Measurements from ENCODE around the gene ZNF10. TPM values are rescaled to one million over a fixed set of nuclear protein-coding genes. Genes with fewer than 3 reads are reported as not detected.

The ZNF10 gene
- total and polyA plus RNA-seq, 2 of the 4 experiments (the other 2 are of a cell fraction) = 4.1 to 6.1 TPM

DNA sequence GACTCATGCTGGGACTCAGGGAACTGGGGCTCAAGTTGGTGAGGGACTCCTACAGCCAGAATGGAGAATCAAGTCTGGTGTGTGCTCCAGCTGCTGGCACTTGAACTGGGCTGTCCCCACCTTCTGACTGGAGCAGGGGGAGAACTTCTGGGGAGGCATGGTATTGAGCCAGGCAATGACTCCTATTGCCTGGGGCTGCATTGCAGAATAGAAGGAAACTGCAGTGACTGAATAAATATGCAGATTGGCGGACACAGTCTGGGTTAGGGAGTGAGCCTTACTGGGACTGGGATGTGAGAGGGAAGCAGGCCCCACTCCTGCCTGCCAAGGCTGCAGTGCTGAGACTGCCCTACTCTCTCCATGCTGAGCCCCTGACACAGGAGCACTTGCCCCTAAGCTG, 42.1 kb downstream of the ZNF10 start:
- Histone ChIP-seq H4K20me1 (ENCODE audit: insufficient read depth, low read length) (no peaks in the 10 kb centered on the region), H3K9ac (ENCODE audit: low read depth, low read length) (no peak overlapping the region), H3K4me1 (ENCODE audit: control insufficient read depth, insufficient read depth, low read length) (no peaks in the 10 kb centered on the region), H3K9me3 (ENCODE audit: control insufficient read depth, insufficient read depth, low read length) (peaks cover 26% of the 10 kb centered on the region), H4K8ac (ENCODE audit: low read depth in 2 of 2, low read length in 2 of 2) (no peak overlapping the region), H4K5ac (ENCODE audit: low read depth, low read length) (no peak overlapping the region), H2AK5ac (ENCODE audit: low read depth, low read length) (no peak overlapping the region), H2BK5ac (ENCODE audit: low read depth, low read length, poor library complexity, severe bottlenecking) (no peak overlapping the region), H3K23ac (ENCODE audit: low read depth, low read length) (no peak overlapping the region), H3K79me1 (ENCODE audit: low read depth in 1 of 2, low read length in 2 of 2) (no peaks in the 10 kb centered on the region), H3K27ac (ENCODE audit: insufficient read depth, low read length) (no peak overlapping the region), H3K4me3 (ENCODE audit: insufficient read depth, low read depth, low read length) (no peak overlapping the region), H2BK120ac (ENCODE audit: low read depth, low read length) (no peak overlapping the region), H3K4me2 (ENCODE audit: low read depth, low read length) (no peak overlapping the region), H3K27me3 (ENCODE audit: control insufficient read depth, insufficient read depth, low read length) (no peaks in the 10 kb centered on the region), H2AK9ac (replicated peaks; ENCODE audit: low read depth, low read length, poor library complexity) (no peak overlapping the region), H4K91ac (ENCODE audit: insufficient read depth, low read depth, low read length) (no peak overlapping the region), H3K36me3 (ENCODE audit: control insufficient read depth, insufficient read depth, low read length) (no peaks in the 10 kb centered on the region), H2BK20ac (ENCODE audit: low read depth, low read length) (no peak overlapping the region), H3K4ac (ENCODE audit: low read depth, low read length) (no peak overlapping the region), H3K9me1 (ENCODE audit: insufficient read depth, low read length) (no peaks in the 10 kb centered on the region), H2BK15ac (ENCODE audit: low read depth, low read length) (no peak overlapping the region), H3K56ac (ENCODE audit: extremely low read depth, insufficient read depth, low read length) (no peak overlapping the region), H2AFZ (replicated peaks; ENCODE audit: low read length, poor library complexity) (peak overlapping the region; percentile 21), H3K14ac (replicated peaks; ENCODE audit: low read depth, low read length) (no peak overlapping the region), H3K18ac (ENCODE audit: low read depth, low read length) (no peak overlapping the region)
- intact Hi-C loops (cut with micrococcal nuclease) (no loop called here), dilution Hi-C loops (cut with HindIII; ENCODE audit: low sequenced_read_pairs, unreplicated experiment) (no loop called here), in situ Hi-C loops (cut with MboI; ENCODE audit: low sequenced_read_pairs) (no loop called here)
- ChIA-PET CTCF (no interaction called here), POLR2A (ENCODE audit: unreplicated experiment) (no interaction called here)
- no TSS peak for BruUV-seq (replicated peaks)
- no peak for DNase-seq
- ATAC-seq (ENCODE audit: low read depth) = no peak
- no CpG with 5 or more reads among the region's 1 CpG for WGBS, 2 experiments (ENCODE audit: extremely low coverage in 2 of 2, insufficient read length in 1 of 2)
- TF ChIP-seq CHD1 (IDR thresholded peaks at IDR 0.05; ENCODE audit: low read depth, low read length) = no peak
- no peak for TF ChIP-seq FOS (IDR thresholded peaks at IDR 0.05; ENCODE audit: low read depth, low read length)
- no peak for TF ChIP-seq RFX5 (IDR thresholded peaks at IDR 0.05; ENCODE audit: low read depth, low read length)
- TF ChIP-seq MAZ (IDR thresholded peaks at IDR 0.05; ENCODE audit: borderline replicate concordance, low read depth, low read length) = no peak
- no peak for TF ChIP-seq SMC3 (IDR thresholded peaks at IDR 0.05; ENCODE audit: low read depth, low read length)
- TF ChIP-seq, protein P1, sequence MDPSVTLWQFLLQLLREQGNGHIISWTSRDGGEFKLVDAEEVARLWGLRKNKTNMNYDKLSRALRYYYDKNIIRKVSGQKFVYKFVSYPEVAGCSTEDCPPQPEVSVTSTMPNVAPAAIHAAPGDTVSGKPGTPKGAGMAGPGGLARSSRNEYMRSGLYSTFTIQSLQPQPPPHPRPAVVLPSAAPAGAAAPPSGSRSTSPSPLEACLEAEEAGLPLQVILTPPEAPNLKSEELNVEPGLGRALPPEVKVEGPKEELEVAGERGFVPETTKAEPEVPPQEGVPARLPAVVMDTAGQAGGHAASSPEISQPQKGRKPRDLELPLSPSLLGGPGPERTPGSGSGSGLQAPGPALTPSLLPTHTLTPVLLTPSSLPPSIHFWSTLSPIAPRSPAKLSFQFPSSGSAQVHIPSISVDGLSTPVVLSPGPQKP (IDR thresholded peaks at IDR 0.05; ENCODE audit: borderline replicate concordance, low read depth, low read length) = no peak
- no peak for TF ChIP-seq MXI1 (IDR thresholded peaks at IDR 0.05; ENCODE audit: borderline replicate concordance, low read depth, low read length)
- TF ChIP-seq, protein P2, sequence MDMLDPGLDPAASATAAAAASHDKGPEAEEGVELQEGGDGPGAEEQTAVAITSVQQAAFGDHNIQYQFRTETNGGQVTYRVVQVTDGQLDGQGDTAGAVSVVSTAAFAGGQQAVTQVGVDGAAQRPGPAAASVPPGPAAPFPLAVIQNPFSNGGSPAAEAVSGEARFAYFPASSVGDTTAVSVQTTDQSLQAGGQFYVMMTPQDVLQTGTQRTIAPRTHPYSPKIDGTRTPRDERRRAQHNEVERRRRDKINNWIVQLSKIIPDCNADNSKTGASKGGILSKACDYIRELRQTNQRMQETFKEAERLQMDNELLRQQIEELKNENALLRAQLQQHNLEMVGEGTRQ (IDR thresholded peaks at IDR 0.05; ENCODE audit: low read depth, low read length) = no peak
- TF ChIP-seq, protein P3, sequence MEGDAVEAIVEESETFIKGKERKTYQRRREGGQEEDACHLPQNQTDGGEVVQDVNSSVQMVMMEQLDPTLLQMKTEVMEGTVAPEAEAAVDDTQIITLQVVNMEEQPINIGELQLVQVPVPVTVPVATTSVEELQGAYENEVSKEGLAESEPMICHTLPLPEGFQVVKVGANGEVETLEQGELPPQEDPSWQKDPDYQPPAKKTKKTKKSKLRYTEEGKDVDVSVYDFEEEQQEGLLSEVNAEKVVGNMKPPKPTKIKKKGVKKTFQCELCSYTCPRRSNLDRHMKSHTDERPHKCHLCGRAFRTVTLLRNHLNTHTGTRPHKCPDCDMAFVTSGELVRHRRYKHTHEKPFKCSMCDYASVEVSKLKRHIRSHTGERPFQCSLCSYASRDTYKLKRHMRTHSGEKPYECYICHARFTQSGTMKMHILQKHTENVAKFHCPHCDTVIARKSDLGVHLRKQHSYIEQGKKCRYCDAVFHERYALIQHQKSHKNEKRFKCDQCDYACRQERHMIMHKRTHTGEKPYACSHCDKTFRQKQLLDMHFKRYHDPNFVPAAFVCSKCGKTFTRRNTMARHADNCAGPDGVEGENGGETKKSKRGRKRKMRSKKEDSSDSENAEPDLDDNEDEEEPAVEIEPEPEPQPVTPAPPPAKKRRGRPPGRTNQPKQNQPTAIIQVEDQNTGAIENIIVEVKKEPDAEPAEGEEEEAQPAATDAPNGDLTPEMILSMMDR (conservative IDR thresholded peaks at IDR 0.05; ENCODE audit: low read depth, low read length) = no peak
- no peak for TF ChIP-seq MAFK (IDR thresholded peaks at IDR 0.05; ENCODE audit: low read depth, low read length)
- no peak for TF ChIP-seq RCOR1 (IDR thresholded peaks at IDR 0.05; ENCODE audit: insufficient replicate concordance, low read length)

Data from IMR-90 (cell line).